ENCODE data around the gene MEGF6. TPM values are rescaled to one million over a fixed set of nuclear protein-coding genes. Genes with fewer than 3 reads are reported as not detected.

MEGF6 gene
- total and polyA plus RNA-seq, 2 of the 8 experiments (the other 6 are each of a cell fraction or from before 2014, with no cell fraction given): 4.1 to 14.8 TPM

GRCh38 chr1:3481046-3481445, 130.3 kb downstream of the MEGF6 start:
- Histone ChIP-seq H2BK20ac (ENCODE audit: low read length) (no peak overlapping the region), H3K4ac (replicated peaks; ENCODE audit: insufficient read length, low read depth, low read length) (no peak overlapping the region), H3K4me2 (ENCODE audit: insufficient read depth in 1 of 2, low read depth in 2 of 2, low read length in 2 of 2) (no peak overlapping the region), H2BK120ac (replicated peaks; ENCODE audit: low read depth, low read length) (no peak overlapping the region), H4K91ac (replicated peaks; ENCODE audit: insufficient read length, low read length) (no peak overlapping the region), H3K14ac (ENCODE audit: insufficient read length) (no peak overlapping the region), H3K4me1 (replicated peaks in 1 of 4; ENCODE audit: control insufficient read depth in 3 of 4, insufficient read depth in 4 of 4, low read length in 3 of 4) (no peaks in the 10 kb centered on the region), H2BK5ac (ENCODE audit: low read depth, low read length) (no peak overlapping the region), H2BK15ac (ENCODE audit: low read length) (no peak overlapping the region), H2BK12ac (ENCODE audit: low read depth, low read length) (no peak overlapping the region), H4K8ac (ENCODE audit: extremely low read depth, insufficient read depth, low read length) (no peak overlapping the region), H3K23me2 (ENCODE audit: low read depth, low read length) (no peaks in the 10 kb centered on the region), H3K56ac (replicated peaks; ENCODE audit: insufficient read length, low read depth, low read length) (no peak overlapping the region), H2AK5ac (ENCODE audit: low read depth, low read length) (no peak overlapping the region), H3K9ac (replicated peaks in 1 of 4; ENCODE audit: extremely low read depth in 1 of 4, low read depth in 3 of 4, low read length in 3 of 4) (no peak overlapping the region), H4K20me1 (replicated peaks in 1 of 2; ENCODE audit: control insufficient read depth in 1 of 2, insufficient read depth in 2 of 2, low read length in 2 of 2) (peaks cover 2 to 5% of the 10 kb centered on the region in 2 experiments), H3K36me3 (ENCODE audit: control insufficient read depth in 2 of 4, insufficient read depth in 4 of 4, low read length in 3 of 4) (peaks cover 0 to 7% (median 3%) of the 10 kb centered on the region in 4 experiments; a peak in 3 of 8 replicates), H3K9me3 (ENCODE audit: insufficient read depth in 2 of 2, low read depth in 1 of 2, low read length in 1 of 2) (peaks cover 0 to 10% of the 10 kb centered on the region in 2 experiments; a peak in 2 of 4 replicates), H4K5ac (ENCODE audit: insufficient read length, low read depth, low read length) (no peak overlapping the region), H3K79me2 (ENCODE audit: control insufficient read depth in 1 of 2, insufficient read depth in 2 of 2, low read length in 2 of 2) (no peaks in the 10 kb centered on the region), H3K27ac (ENCODE audit: low read depth, low read length) (no peak overlapping the region), H3K18ac (ENCODE audit: extremely low read depth, low read length) (no peak overlapping the region), H3K27me3 (replicated peaks in 1 of 4; ENCODE audit: control insufficient read depth in 3 of 4, extremely low read depth in 1 of 4, insufficient read depth in 3 of 4, low read length in 3 of 4) (no peaks in the 10 kb centered on the region), H3K79me1 (ENCODE audit: low read depth, low read length) (no peaks in the 10 kb centered on the region), H3K23ac (ENCODE audit: insufficient read length) (no peak overlapping the region), H2AFZ (ENCODE audit: low read length) (no peak overlapping the region), H3K4me3 (ENCODE audit: extremely low read depth in 1 of 4, insufficient read depth in 2 of 4, low read depth in 3 of 4, low read length in 4 of 4) (no peak overlapping the region)
- 79% methylated on average over 12 of the region's 15 CpGs; no CpG with 5 or more reads in 1 of the 2 experiments for WGBS, 2 experiments (ENCODE audit: extremely low coverage in 1 of 2, insufficient coverage in 1 of 2, insufficient read length in 1 of 2, insufficient replicate concordance in 2 of 2, low coverage in 1 of 2, low lambda C conversion rate in 2 of 2, missing lambda C conversion rate in 1 of 2)
- TF ChIP-seq, protein P1, sequence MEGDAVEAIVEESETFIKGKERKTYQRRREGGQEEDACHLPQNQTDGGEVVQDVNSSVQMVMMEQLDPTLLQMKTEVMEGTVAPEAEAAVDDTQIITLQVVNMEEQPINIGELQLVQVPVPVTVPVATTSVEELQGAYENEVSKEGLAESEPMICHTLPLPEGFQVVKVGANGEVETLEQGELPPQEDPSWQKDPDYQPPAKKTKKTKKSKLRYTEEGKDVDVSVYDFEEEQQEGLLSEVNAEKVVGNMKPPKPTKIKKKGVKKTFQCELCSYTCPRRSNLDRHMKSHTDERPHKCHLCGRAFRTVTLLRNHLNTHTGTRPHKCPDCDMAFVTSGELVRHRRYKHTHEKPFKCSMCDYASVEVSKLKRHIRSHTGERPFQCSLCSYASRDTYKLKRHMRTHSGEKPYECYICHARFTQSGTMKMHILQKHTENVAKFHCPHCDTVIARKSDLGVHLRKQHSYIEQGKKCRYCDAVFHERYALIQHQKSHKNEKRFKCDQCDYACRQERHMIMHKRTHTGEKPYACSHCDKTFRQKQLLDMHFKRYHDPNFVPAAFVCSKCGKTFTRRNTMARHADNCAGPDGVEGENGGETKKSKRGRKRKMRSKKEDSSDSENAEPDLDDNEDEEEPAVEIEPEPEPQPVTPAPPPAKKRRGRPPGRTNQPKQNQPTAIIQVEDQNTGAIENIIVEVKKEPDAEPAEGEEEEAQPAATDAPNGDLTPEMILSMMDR (IDR thresholded peaks at IDR 0.05; ENCODE audit: control extremely low read depth in 1 of 3, insufficient read depth in 1 of 3, low read depth in 1 of 3, low read length in 3 of 3): no peak
- TF ChIP-seq SIRT6 (IDR thresholded peaks at IDR 0.05; ENCODE audit: low read length): no peak
- no peak for TF ChIP-seq HDAC6 (IDR thresholded peaks at IDR 0.05; ENCODE audit: low read depth, low read length)
- TF ChIP-seq RXRA (IDR thresholded peaks at IDR 0.05; ENCODE audit: insufficient read depth, low read depth, low read length): no peak
- no peak for TF ChIP-seq BACH1 (IDR thresholded peaks at IDR 0.05; ENCODE audit: low read length)
- no peak for TF ChIP-seq CREB1 (IDR thresholded peaks at IDR 0.05)
- no peak for TF ChIP-seq SP4 (IDR thresholded peaks at IDR 0.05; ENCODE audit: low read length)
- TF ChIP-seq TEAD4 (IDR thresholded peaks at IDR 0.05; ENCODE audit: low read depth, low read length): no peak
- POLR2A ChIA-PET (ENCODE audit: partially characterized antibody): interaction anchor here (1.0 to 3.0 kb wide), 5 partner anchors 9 to 39 kb away, joined by 3 to 18 read pairs (median 7); partner anchors contain the start of gene ARHGEF16
- FAIRE-seq: no peak
- no peak for DNase-seq (ENCODE audit: low read depth in 1 of 2, low spot score in 2 of 2)
- CTCF ChIA-PET (ENCODE audit: partially characterized antibody): interaction anchor here (0.8 to 4.2 kb wide), 11 partner anchors 9 to 140 kb away, joined by 3 to 41 read pairs (median 6); no protein-coding TSS in a partner anchor

All from H1 (cell line).